Measurements from ENCODE around the gene NKX2-1. TPM values are rescaled to one million over a fixed set of nuclear protein-coding genes. Genes with fewer than 3 reads are reported as not detected.

The NKX2-1 gene
- total RNA-seq, 1 experiment from 2014 or later: not detected

DNA sequence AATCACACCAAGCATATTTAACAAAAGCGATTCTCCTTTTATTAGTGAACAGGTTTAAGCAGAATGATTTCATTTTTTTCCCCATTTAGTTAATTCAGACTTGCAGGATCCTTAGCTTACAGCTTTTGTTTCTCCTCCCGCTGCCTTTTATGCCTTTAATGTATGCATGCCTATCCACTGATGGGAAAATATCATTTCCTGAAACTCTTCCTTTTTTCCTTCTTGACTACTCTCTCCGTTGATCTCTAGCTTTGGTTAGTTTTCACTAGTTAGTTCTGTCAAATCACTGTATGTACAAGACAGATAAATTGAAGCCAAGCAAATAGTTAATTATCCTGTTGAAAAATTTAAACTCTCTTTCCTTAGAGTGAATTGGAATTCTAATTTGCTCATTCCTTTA lies 26.3 kb downstream of the NKX2-1 start:
- H3K27me3 ChIP-seq (ENCODE audit: insufficient read depth, low read length): no peaks in the 10 kb centered on the region; the same call in 1 of the 2 replicates
- WGBS (ENCODE audit: extremely low coverage, insufficient read length, low lambda C conversion rate): no CpG with 5 or more reads among the region's 3 CpGs

More for the DNA sequence above, 26.3 kb downstream of the NKX2-1 start:
- no peak overlapping the region for H4K8ac ChIP-seq (replicated peaks; ENCODE audit: insufficient read length, low read depth, low read length)
- no peak overlapping the region for H3K4me3 Mint-ChIP-seq
- H4K5ac ChIP-seq (ENCODE audit: insufficient read length, low read depth, low read length): no peak overlapping the region
- no peak overlapping the region for H3K56ac ChIP-seq (ENCODE audit: insufficient read length, low read depth, low read length)
- H3K4me1 ChIP-seq (ENCODE audit: insufficient read depth, low read length): no peaks in the 10 kb centered on the region
- H3K4me1 Mint-ChIP-seq: peaks cover 3 to 13% of the 10 kb centered on the region in 2 experiments; a peak in 3 of 4 replicates
- H2BK12ac ChIP-seq (ENCODE audit: insufficient read length, low read depth, low read length): no peak overlapping the region
- H2BK20ac ChIP-seq (ENCODE audit: low read depth, low read length, poor library complexity, severe bottlenecking): no peak overlapping the region
- TF ChIP-seq, protein P1, sequence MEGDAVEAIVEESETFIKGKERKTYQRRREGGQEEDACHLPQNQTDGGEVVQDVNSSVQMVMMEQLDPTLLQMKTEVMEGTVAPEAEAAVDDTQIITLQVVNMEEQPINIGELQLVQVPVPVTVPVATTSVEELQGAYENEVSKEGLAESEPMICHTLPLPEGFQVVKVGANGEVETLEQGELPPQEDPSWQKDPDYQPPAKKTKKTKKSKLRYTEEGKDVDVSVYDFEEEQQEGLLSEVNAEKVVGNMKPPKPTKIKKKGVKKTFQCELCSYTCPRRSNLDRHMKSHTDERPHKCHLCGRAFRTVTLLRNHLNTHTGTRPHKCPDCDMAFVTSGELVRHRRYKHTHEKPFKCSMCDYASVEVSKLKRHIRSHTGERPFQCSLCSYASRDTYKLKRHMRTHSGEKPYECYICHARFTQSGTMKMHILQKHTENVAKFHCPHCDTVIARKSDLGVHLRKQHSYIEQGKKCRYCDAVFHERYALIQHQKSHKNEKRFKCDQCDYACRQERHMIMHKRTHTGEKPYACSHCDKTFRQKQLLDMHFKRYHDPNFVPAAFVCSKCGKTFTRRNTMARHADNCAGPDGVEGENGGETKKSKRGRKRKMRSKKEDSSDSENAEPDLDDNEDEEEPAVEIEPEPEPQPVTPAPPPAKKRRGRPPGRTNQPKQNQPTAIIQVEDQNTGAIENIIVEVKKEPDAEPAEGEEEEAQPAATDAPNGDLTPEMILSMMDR (conservative IDR thresholded peaks at IDR 0.05): no peak
- H3K23me2 ChIP-seq (ENCODE audit: insufficient read length, low read depth, low read length, poor library complexity, severe bottlenecking): no peaks in the 10 kb centered on the region
- no peaks in the 10 kb centered on the region for H3K9me3 ChIP-seq (ENCODE audit: control insufficient read depth, low read depth, low read length)
- no peak overlapping the region for H3K27ac Mint-ChIP-seq
- no peak overlapping the region for H3K23ac ChIP-seq (ENCODE audit: insufficient read length, low read depth, low read length)
- no peaks in the 10 kb centered on the region for H3K9me3 Mint-ChIP-seq
- H3K4me2 ChIP-seq (ENCODE audit: insufficient read depth, insufficient read length, low read length): no peak overlapping the region
- no peak overlapping the region for H3K9ac ChIP-seq (ENCODE audit: extremely low read depth, insufficient read length, low read length)
- H3K27ac ChIP-seq (ENCODE audit: insufficient read length, low read depth, low read length): no peak overlapping the region
- H3K27me3 Mint-ChIP-seq (ENCODE audit: low read depth): peaks cover 95% of the 10 kb centered on the region
- no peaks in the 10 kb centered on the region for H3K36me3 Mint-ChIP-seq (ENCODE audit: insufficient read depth in 1 of 3, low read depth in 3 of 3)
- H2AFZ ChIP-seq (ENCODE audit: low read length): no peak overlapping the region
- H3K79me1 ChIP-seq (ENCODE audit: insufficient read depth, low read depth, low read length, poor library complexity, severe bottlenecking): no peaks in the 10 kb centered on the region
- no peak overlapping the region for H2BK15ac ChIP-seq (ENCODE audit: low read depth, low read length)
- no peak overlapping the region for H3K14ac ChIP-seq (ENCODE audit: insufficient read depth, low read length)
- H2BK5ac ChIP-seq (ENCODE audit: insufficient read length, low read length): no peak overlapping the region
- no peaks in the 10 kb centered on the region for H3K79me2 ChIP-seq (ENCODE audit: insufficient read depth, low read length)
- no peak overlapping the region for H2AK5ac ChIP-seq (ENCODE audit: insufficient read length, low read length)
- no peak overlapping the region for H3K18ac ChIP-seq (ENCODE audit: insufficient read length, low read depth, low read length)
- no peaks in the 10 kb centered on the region for H4K20me1 ChIP-seq (ENCODE audit: control insufficient read depth, insufficient read depth, insufficient read length)
- no peak overlapping the region for H3K4ac ChIP-seq (ENCODE audit: low read depth, low read length)
- H2BK120ac ChIP-seq (ENCODE audit: low read depth, low read length, poor library complexity, severe bottlenecking): no peak overlapping the region
- H4K91ac ChIP-seq (ENCODE audit: insufficient read length, low read depth, low read length): no peak overlapping the region
- DNase-seq: no peak
- H3T11ph ChIP-seq (ENCODE audit: low read length): no peak overlapping the region
